Activated CD8-positive, alpha-beta memory T cell treated with anti-CD3 and anti-CD28 coated beads for 24 hours (primary cell): Measurements from ENCODE around the gene SGK1.
A peak's percentile ranks its signal among the peaks of the same experiment; 100 is the strongest.

Source experiments
- DNase-seq: peaks from one replicate; pipeline ENCODE4 v3.0.0-alpha.2; 2020

Gene SGK1

DNA sequence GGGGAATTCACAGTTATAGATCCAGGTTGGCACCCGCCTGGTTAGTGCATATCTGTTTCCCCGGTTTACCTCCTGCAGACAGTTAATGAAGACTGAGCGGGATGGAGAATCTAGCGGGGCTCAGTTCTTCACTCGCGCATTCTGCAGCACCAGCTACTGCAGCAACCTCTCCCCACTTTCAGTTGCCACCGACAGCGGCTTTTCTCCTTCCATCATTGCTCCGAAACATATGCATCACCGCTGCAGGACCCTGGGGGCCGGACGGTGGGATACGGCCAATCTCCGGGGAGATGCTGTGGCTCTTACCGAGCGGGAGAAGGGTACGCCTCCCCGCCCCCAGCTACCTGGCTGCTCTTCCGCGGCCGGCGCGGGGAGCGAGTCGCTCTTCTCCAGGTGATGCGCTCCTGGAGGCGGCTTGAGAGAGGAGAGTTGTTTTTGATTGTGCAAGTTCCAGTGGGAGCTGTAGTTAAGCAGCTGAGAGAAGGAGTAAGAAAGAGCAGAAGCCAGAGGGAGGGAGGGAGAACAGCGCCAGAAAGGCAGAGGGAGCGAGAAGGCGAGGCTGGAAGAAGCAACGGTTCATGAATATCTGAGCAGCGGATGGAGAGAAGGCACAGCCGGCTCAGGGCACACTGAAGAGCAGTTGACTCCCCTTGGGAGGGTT lies at the start of gene SGK1:
SGK1 (minus strand) TSS at position 642 of the 661 bp plus-strand sequence. CDS start 652 bp downstream, outside the sequence.
- DNase-seq = peak; percentile 70

- DNase-seq = no peak
Observed at GRCh38 chr6:134363323-134364039, 45.6 kb upstream of the SGK1 start.

DNA sequence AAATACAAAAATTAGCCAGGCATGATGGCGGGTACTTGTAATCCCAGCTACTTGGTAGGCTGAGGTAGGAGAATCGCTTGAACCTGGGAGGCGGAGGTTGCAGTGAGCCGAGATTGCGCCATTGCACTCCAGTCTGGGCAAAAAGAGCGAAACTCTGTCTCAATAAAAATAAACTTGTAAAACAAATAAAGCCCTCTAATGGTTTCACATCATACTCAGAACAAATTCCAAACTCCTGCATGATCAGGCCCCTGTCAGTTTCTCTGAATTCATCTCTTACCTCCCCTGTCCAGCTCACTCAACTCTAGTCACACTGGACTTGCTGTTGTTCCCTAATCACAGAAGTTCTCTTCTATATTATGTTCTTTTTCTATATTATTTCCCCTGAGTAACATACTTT lies 43.1 kb upstream of the SGK1 start:
- no peak for DNase-seq

- no peak for DNase-seq
Observed at GRCh38 chr6:134359302-134359701, 41.4 kb upstream of the SGK1 start.

- DNase-seq = no peak
Observed at GRCh38 chr6:134358320-134358719, 40.4 kb upstream of the SGK1 start.

DNA sequence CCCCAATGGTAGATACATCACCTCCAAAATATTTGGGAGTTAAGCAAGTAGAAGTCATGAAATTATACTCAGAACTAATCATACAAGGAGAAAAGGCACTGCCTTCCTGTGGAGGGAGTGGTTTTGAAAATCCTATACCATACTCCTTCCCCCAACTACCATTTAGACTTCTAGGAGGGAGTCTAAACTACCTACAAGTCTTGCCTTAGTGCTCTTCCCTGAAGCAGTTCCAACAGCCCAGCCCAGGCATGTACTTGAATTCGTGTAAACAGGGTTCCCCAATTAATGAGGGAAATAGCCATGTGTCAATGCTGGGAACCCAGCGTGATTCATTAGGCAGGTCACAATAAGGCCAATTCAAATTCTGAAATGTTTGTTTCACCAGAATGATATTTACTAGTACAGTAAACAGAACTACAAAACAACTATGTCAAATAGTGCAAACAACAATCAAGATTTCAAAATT lies 39.1 kb upstream of the SGK1 start:
- no peak for DNase-seq

DNA sequence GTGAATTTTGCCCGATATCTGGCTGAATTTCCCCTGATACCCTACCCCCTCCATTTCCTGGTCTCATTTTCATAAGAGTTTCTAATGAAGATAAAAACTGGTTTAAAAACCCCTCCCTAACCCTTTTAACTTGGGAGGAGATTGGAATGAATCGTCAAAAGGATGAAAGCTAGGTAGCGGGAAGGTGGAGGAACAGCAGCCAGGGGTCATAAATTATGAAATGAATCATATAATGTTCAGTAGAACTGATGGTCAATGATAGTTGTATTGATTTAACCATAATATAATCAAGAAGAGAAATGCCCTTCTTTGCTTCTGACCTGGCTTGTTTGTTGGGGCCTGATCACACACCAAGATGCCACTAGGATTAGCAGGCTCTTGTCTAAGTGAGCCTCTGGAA lies 38.5 kb upstream of the SGK1 start:
- DNase-seq = no peak

GRCh38 chr6:134352786-134353480 lies 35.0 kb upstream of the SGK1 start:
- no peak for DNase-seq

GRCh38 chr6:134351615-134352474 lies 33.9 kb upstream of the SGK1 start:
- peak; percentile 60 for DNase-seq

- no peak for DNase-seq
Observed at GRCh38 chr6:134347885-134348805, 30.2 kb upstream of the SGK1 start.

DNA sequence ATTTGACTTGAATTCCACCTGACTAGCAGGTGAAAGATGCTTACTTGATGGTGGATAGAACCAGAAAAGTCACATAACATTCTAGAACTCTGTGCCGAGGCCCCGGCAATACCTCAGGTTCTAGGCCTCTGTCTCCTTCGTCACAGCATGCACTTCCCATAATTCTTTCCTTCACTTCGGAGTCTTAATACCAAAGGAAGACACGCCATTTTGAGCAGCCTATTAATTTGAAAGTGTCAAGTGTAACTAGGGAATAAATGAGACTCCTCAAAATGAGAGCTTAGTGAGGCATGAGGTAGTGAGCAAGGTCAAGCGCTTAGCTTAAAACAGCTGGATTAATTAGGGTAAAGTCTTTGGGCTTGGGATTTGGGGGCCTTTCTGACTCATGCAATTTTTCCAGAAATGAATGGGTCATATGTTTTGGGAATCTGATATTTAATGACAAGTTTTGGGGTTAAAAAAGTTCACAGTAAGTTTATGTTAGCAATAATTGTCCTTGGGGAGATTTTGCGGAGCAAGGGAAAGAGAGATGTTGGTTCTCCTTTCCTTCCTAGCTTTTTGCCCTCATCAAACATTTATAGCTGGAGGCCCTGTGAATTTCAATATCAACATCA lies 29.1 kb upstream of the SGK1 start:
- DNase-seq = no peak

DNA sequence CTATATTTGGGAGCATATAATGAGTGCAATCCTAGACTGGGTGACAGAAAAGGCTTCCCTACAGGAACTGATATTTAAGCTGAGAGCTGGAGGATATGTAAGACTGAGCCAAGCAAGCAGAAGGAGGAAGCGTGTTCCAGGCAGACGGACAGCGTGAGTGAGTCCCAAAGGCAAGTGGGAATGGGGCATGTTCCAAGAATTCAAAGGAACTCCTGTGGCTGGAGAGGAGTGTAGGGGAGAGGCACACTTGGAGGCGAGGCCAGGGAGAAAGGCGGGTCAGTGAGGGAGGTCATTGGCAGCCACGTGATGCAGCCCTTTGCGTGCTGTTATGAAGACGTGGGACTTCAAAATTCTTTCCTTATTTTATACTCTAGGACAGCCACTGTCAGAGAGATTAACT lies 27.9 kb upstream of the SGK1 start:
- DNase-seq = no peak

DNA sequence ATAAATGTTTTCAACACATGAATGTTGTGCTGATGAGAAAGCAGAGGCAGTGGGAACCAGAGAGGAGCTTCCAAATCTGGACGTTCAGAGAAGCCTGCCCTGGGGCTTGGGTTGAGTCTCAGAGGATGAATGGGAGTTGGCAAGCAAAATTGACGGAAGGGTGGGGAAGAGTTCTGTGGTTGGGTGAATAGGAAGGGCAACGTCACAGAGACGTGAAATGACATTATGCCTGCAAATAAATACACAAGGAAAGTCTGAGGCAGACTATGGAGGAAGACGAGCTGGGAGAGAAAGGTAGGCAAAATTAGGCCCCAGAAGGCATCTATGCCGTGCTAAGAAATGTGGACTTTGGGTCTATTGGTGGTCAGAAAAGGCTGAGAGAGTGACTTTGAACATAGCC lies 25.2 kb upstream of the SGK1 start:
- no peak for DNase-seq

DNA sequence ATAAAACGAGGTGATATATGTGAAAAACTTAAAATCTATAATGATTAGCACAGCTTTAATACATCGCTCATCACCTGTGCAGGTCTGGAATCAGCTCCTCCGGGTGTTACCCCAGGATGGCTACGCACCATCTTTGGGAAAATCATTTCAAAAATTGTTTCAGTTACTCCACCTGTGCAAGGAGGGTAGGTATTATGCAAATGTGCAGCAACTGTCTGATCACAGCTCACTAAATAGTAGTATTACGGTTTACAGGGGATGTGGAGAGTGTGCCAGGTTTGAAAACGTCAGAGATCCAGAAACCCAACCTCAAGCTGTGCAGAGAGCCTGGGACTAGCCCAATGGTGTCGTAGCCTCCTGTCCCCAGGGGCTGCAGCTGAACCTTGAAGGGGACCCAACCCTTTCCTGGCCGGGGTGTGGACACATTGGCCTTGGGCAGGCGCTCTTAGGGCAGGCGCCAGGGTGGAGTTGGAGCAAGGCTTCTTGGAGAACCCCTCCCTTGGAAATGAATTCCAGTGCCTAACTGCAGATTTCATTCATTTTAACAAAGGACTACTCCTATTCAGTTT lies 24.2 kb upstream of the SGK1 start:
- no peak for DNase-seq

GRCh38 chr6:134340179-134340975 lies 22.5 kb upstream of the SGK1 start:
- DNase-seq = no peak

GRCh38 chr6:134339216-134339615 lies 21.3 kb upstream of the SGK1 start:
- DNase-seq = no peak

GRCh38 chr6:134331256-134331655 lies 13.3 kb upstream of the SGK1 start:
- DNase-seq = no peak

DNA sequence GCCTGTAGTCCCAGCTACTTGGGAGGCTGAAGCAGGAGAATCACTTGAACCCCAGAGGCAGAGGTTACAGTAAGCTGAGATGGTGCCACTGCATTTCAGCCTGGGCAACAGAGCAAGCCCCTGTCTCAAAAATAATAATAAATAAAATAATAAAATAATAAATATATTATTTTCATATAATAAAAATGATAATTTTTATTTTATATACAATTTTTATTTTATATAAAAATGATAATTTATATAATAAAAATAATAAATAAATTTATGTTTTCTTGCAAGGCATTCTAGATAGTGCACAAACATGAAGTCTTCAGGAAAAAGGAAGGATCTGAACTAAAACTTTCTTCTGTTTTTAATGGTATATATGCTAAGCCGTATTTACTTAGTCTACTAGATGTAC lies 12.6 kb upstream of the SGK1 start:
- no peak for DNase-seq

GRCh38 chr6:134328792-134329191 lies 10.9 kb upstream of the SGK1 start:
- DNase-seq = no peak

- DNase-seq = no peak
Observed at GRCh38 chr6:134328138-134328537, 10.2 kb upstream of the SGK1 start.
